IMR-90 (cell line): ENCODE measurements around the gene TOMM20. TPM values are rescaled to one million over a fixed set of nuclear protein-coding genes. Genes with fewer than 3 reads are reported as not detected.

ENCODE experiments used
- ATAC-seq: fragments of 200-7000 bp; cut with Tn5 transposase; 2 replicates; pipeline ENCODE4 v1.9.1; 2020; ENCODE audit warnings: low read depth, mild to moderate bottlenecking, moderate library complexity
- BruUV-seq: library from RNA; stranded (reverse); fragments of 400-500 nt; replicated peaks from 2 replicates; lab custom pipeline; 2021; lab: Mats Ljungman, UMichigan
- CTCF ChIA-PET: fragments of 300-600 bp; formaldehyde crosslinking; extraction: SDS; loops from one replicate; lab custom pipeline; 2021; ENCODE audit warnings: antibody characterized with exemption; lab: Yijun Ruan, JAX
- POLR2A ChIA-PET: fragments of 300-600 bp; sonication (Branson Sonifier 250); formaldehyde crosslinking; loops from one replicate; lab custom pipeline; 2022; ENCODE audit warnings: antibody characterized with exemption; ENCODE audit not compliant: unreplicated experiment; lab: Charles Lee
- DNase-seq: peaks from one replicate; pipeline ENCODE4 v3.0.0; 2013
- H2AFZ ChIP-seq: replicated peaks from 2 replicates; pipeline ENCODE3; 2013; ENCODE audit warnings: low read length, mild to moderate bottlenecking; ENCODE audit not compliant: poor library complexity
- H2AK5ac ChIP-seq: 2 replicates; pipeline ENCODE4 v1.6.1; 2013; ENCODE audit warnings: low read depth, low read length, inconsistent platforms
- H2AK9ac ChIP-seq: replicated peaks from 2 replicates; pipeline ENCODE3; 2013; ENCODE audit warnings: mild to moderate bottlenecking, low read depth, low read length, moderate library complexity; ENCODE audit not compliant: poor library complexity
- H2BK120ac ChIP-seq: 2 replicates; pipeline ENCODE4 v1.6.1; 2013; ENCODE audit warnings: low read depth, low read length, inconsistent platforms
- H2BK15ac ChIP-seq: 3 replicates; pipeline ENCODE4 v1.6.1; 2013; ENCODE audit warnings: low read depth, low read length, inconsistent platforms
- H2BK20ac ChIP-seq: 2 replicates; pipeline ENCODE4 v1.6.1; 2013; ENCODE audit warnings: low read depth, mild to moderate bottlenecking, inconsistent platforms, low read length, moderate library complexity
- H2BK5ac ChIP-seq: 2 replicates; pipeline ENCODE4 v1.6.1; 2013; ENCODE audit warnings: mild to moderate bottlenecking, low read depth, low read length, inconsistent platforms; ENCODE audit not compliant: poor library complexity, severe bottlenecking
- H3K14ac ChIP-seq: replicated peaks from 2 replicates; pipeline ENCODE4 v1.6.1; 2013; ENCODE audit warnings: low read depth, low read length, inconsistent platforms
- H3K18ac ChIP-seq: 2 replicates; pipeline ENCODE4 v1.6.1; 2013; ENCODE audit warnings: low read depth, low read length, control low read depth
- H3K23ac ChIP-seq: 2 replicates; pipeline ENCODE4 v1.6.1; 2013; ENCODE audit warnings: low read depth, low read length, inconsistent platforms
- H3K27ac ChIP-seq: 2 replicates; pipeline ENCODE4 v1.5.1; 2013; ENCODE audit warnings: mild to moderate bottlenecking, control low read depth, low read length; ENCODE audit not compliant: insufficient read depth
- H3K27me3 ChIP-seq: 2 replicates; pipeline ENCODE4 v1.6.1; 2013; ENCODE audit warnings: low read length; ENCODE audit not compliant: control insufficient read depth, insufficient read depth
- H3K36me3 ChIP-seq: 2 replicates; pipeline ENCODE4 v1.6.1; 2013; ENCODE audit warnings: low read length, mixed read lengths; ENCODE audit not compliant: control insufficient read depth, insufficient read depth
- H3K4ac ChIP-seq: 2 replicates; pipeline ENCODE4 v1.6.1; 2013; ENCODE audit warnings: low read depth, low read length, inconsistent platforms
- H3K4me1 ChIP-seq: 2 replicates; pipeline ENCODE4 v1.6.1; 2013; ENCODE audit warnings: low read length, mixed read lengths; ENCODE audit not compliant: control insufficient read depth, insufficient read depth
- H3K4me2 ChIP-seq: 2 replicates; pipeline ENCODE4 v1.6.1; 2013; ENCODE audit warnings: low read depth, mild to moderate bottlenecking, control low read depth, low read length, moderate library complexity
- H3K4me3 ChIP-seq: 2 replicates; pipeline ENCODE4 v1.5.1; 2013; ENCODE audit warnings: low read depth, mild to moderate bottlenecking, control low read depth, low read length, moderate library complexity; ENCODE audit not compliant: insufficient read depth
- H3K56ac ChIP-seq: 2 replicates; pipeline ENCODE4 v1.6.1; 2013; ENCODE audit warnings: low read length, inconsistent platforms; ENCODE audit not compliant: insufficient read depth; ENCODE audit errors: extremely low read depth
- H3K79me1 ChIP-seq, 2 experiments: 2 replicates each; pipeline ENCODE4 v1.6.1; 2013; ENCODE audit warnings: low read length in 2 of 2, inconsistent platforms in 1 of 2, low read depth in 1 of 2
- H3K9ac ChIP-seq: 2 replicates; pipeline ENCODE4 v1.6.1; 2013; ENCODE audit warnings: low read depth, low read length, control low read depth
- H3K9me1 ChIP-seq: 2 replicates; pipeline ENCODE4 v1.6.1; 2013; ENCODE audit warnings: low read length, inconsistent platforms; ENCODE audit not compliant: insufficient read depth
- H3K9me3 ChIP-seq: 2 replicates; pipeline ENCODE4 v1.6.1; 2013; ENCODE audit warnings: low read length; ENCODE audit not compliant: control insufficient read depth, insufficient read depth
- H4K20me1 ChIP-seq: 2 replicates; pipeline ENCODE4 v1.6.1; 2013; ENCODE audit warnings: low read length, inconsistent platforms; ENCODE audit not compliant: insufficient read depth
- H4K5ac ChIP-seq: 2 replicates; pipeline ENCODE4 v1.6.1; 2013; ENCODE audit warnings: mild to moderate bottlenecking, low read depth, low read length, control low read depth
- H4K8ac ChIP-seq, 2 experiments: 2 replicates each; pipeline ENCODE4 v1.6.1; 2013; ENCODE audit warnings: low read depth in 2 of 2, low read length in 2 of 2, control low read depth in 1 of 2, inconsistent platforms in 1 of 2
- H4K91ac ChIP-seq: 2 replicates; pipeline ENCODE4 v1.6.1; 2013; ENCODE audit warnings: low read depth, low read length, inconsistent platforms; ENCODE audit not compliant: insufficient read depth
- BHLHE40 ChIP-seq: fragments of 150-350 bp; IDR thresholded peaks from 2 replicates; pipeline ENCODE4 v1.6.1; 2016; ENCODE audit warnings: mild to moderate bottlenecking, low read depth, low read length
- CEBPB ChIP-seq: IDR thresholded peaks from 2 replicates; pipeline ENCODE4 v1.6.1; 2012; ENCODE audit warnings: low read depth, low read length, improper control_type of control experiment
- CHD1 ChIP-seq: IDR thresholded peaks from 2 replicates; pipeline ENCODE4 v1.6.1; 2012; ENCODE audit warnings: low read depth, low read length, improper control_type of control experiment
- FOS ChIP-seq: fragments of 150-350 bp; IDR thresholded peaks from 2 replicates; pipeline ENCODE4 v1.6.1; 2016; ENCODE audit warnings: low read depth, low read length
- MAFK ChIP-seq: IDR thresholded peaks from 2 replicates; pipeline ENCODE4 v1.6.1; 2012; ENCODE audit warnings: low read depth, low read length, improper control_type of control experiment
- MAZ ChIP-seq: IDR thresholded peaks from 2 replicates; pipeline ENCODE4 v1.6.1; 2012; ENCODE audit warnings: low read depth, mild to moderate bottlenecking, low read length, improper control_type of control experiment, moderate library complexity, borderline replicate concordance
- MXI1 ChIP-seq: IDR thresholded peaks from 2 replicates; pipeline ENCODE4 v1.6.1; 2012; ENCODE audit warnings: low read depth, mild to moderate bottlenecking, low read length, moderate library complexity, borderline replicate concordance
- NFE2L2 ChIP-seq: fragments of 150-350 bp; IDR thresholded peaks from 2 replicates; pipeline ENCODE4 v1.6.1; 2016; ENCODE audit warnings: low read depth, mild to moderate bottlenecking, low read length
- POLR2A ChIP-seq: IDR thresholded peaks from 2 replicates; pipeline ENCODE4 v1.6.1; 2012; ENCODE audit warnings: mild to moderate bottlenecking, low read depth, low read length
- RAD21 ChIP-seq: IDR thresholded peaks from 2 replicates; pipeline ENCODE4 v1.6.1; 2012; ENCODE audit warnings: low read length, improper control_type of control experiment
- RCOR1 ChIP-seq: IDR thresholded peaks from 2 replicates; pipeline ENCODE4 v1.6.1; 2012; ENCODE audit warnings: mild to moderate bottlenecking, low read length, improper control_type of control experiment; ENCODE audit not compliant: insufficient replicate concordance
- RFX5 ChIP-seq: IDR thresholded peaks from 2 replicates; pipeline ENCODE4 v1.8.0; 2012; ENCODE audit warnings: low read depth, mild to moderate bottlenecking, low read length, moderate library complexity
- WGBS, 2 experiments: methylation state at CpG; one replicate each; pipeline versions ENCODE4 v1.1.5 to v1.1.7; 2013; ENCODE audit warnings: missing lambda C conversion rate in 2 of 2; ENCODE audit not compliant: insufficient read length in 1 of 2; ENCODE audit errors: extremely low coverage in 2 of 2; 5-methylcytosine and 5-hydroxymethylcytosine counted together
- dilution Hi-C: fragments of 300-500 bp; cut with HindIII; formaldehyde crosslinking; loops from one replicate; pipeline ENCODE4 v1.14.3; 2018; ENCODE audit warnings: low sequenced_read_pairs; ENCODE audit not compliant: unreplicated experiment
- in situ Hi-C: fragments of 300-500 bp; cut with MboI; formaldehyde crosslinking; loops from 3 replicates; pipeline ENCODE4 v1.14.3; 2019; ENCODE audit warnings: low sequenced_read_pairs, inconsistent platforms, mixed read lengths
- intact Hi-C: fragments of 100-400 bp; cut with micrococcal nuclease; formaldehyde crosslinking; loops from 2 replicates; pipeline ENCODE4 v1.10.0; 2022
- polyA plus RNA-seq, 3 experiments: library from polyadenylated mRNA; depleted of rRNA; stranded (reverse); fragments of >200 nt; gene quantifications; 2 replicates each; pipeline ENCODE4 v1.2.3, GENCODE V29; 2012; ENCODE audit warnings: low replicate concordance in 1 of 3
- total RNA-seq: library from RNA; depleted of rRNA; stranded (reverse); fragments of >200 nt; gene quantifications from 2 replicates; pipeline ENCODE4 v1.2.3, GENCODE V29; 2012
- TF ChIP-seq, protein P1 (sequence below): conservative IDR thresholded peaks from 2 replicates; pipeline ENCODE4 v1.5.1; 2012; ENCODE audit warnings: mild to moderate bottlenecking, low read depth, low read length, improper control_type of control experiment
- TF ChIP-seq, protein P2 (sequence below): fragments of 150-350 bp; IDR thresholded peaks from 2 replicates; pipeline ENCODE4 v1.6.1; 2016; ENCODE audit warnings: low read depth, mild to moderate bottlenecking, low read length, moderate library complexity, borderline replicate concordance
- TF ChIP-seq, protein P3 (sequence below): fragments of 150-350 bp; IDR thresholded peaks from 2 replicates; pipeline ENCODE4 v1.6.1; 2017; ENCODE audit warnings: mild to moderate bottlenecking, antibody characterized with exemption, low read length, low read depth

Gene TOMM20
- total and polyA plus RNA-seq, 2 of the 4 experiments (the other 2 are of a cell fraction): 75.3 to 84.4 TPM

DNA sequence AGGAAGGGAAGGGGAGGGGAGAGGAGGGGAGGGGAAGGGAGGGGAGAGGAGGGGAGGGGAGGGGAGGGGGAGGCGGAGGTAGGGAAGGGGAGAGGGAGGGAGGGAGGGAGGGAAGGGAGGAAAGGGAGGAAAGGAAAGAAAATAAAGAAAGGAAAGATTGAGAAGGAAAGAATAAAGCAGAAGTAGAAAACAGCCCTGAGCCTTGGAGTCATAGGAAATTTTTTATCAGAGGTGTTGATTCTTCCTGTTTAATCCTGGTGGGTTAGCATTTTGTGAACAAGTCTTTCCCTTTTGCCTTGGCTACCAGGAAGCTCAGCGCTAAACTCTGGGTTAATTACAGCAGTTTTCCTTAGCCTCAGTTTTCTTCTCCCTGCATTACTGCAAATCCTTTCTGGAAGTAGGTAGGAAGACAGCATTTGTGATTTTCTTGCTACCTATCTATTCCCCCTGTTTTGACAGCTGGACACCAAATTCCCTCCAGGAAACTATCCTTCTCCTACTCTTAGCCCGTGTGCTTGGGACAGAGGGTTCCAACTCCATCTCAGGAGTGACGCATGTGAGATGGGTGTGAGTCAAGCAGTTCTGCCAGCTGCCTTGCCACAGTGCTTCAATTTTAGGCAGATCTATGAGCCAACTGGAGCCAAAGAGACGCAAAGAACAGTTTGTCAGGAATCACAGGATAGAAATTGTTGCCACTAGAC lies 26.9 kb downstream of the TOMM20 start:
- no peak overlapping the region for H3K27ac ChIP-seq
- no peak overlapping the region for H4K8ac ChIP-seq
- intact Hi-C loops (no loop called here), dilution Hi-C loops (no loop called here), in situ Hi-C loops (loop anchor here (10.0 to 25.0 kb wide), 2 partner anchors 313 to 964 kb away; no protein-coding TSS in a partner anchor)
- no peak overlapping the region for H4K5ac ChIP-seq
- H3K4ac ChIP-seq: no peak overlapping the region
- DNase-seq: no peak
- no peaks in the 10 kb centered on the region for H4K20me1 ChIP-seq
- H4K91ac ChIP-seq: no peak overlapping the region
- no peak overlapping the region for H2BK15ac ChIP-seq
- H2BK120ac ChIP-seq: no peak overlapping the region
- peaks cover 4% of the 10 kb centered on the region for H3K4me1 ChIP-seq
- H3K14ac ChIP-seq: no peak overlapping the region
- no peak overlapping the region for H2BK5ac ChIP-seq
- 70% methylated on average over 2 of the region's 5 CpGs; no CpG with 5 or more reads in 1 of the 2 experiments for WGBS, 2 experiments
- H3K27me3 ChIP-seq: no peaks in the 10 kb centered on the region
- no peak overlapping the region for H2AK5ac ChIP-seq
- H3K9me1 ChIP-seq: peaks cover 3% of the 10 kb centered on the region
- no peak overlapping the region for H2BK20ac ChIP-seq
- H3K23ac ChIP-seq: no peak overlapping the region
- no peak overlapping the region for H3K4me2 ChIP-seq
- no peak overlapping the region for H3K9ac ChIP-seq
- H2AK9ac ChIP-seq: no peak overlapping the region
- POLR2A ChIA-PET: no interaction called here
- no peak overlapping the region for H3K18ac ChIP-seq
- no TSS peak for BruUV-seq
- no peak overlapping the region for H2AFZ ChIP-seq
- no peaks in the 10 kb centered on the region for H3K36me3 ChIP-seq
- CTCF ChIA-PET: interaction anchor here (0.6 kb wide), 1 partner anchor 95 kb away, joined by 3 read pairs; no protein-coding TSS in a partner anchor
- no peak overlapping the region for H3K4me3 ChIP-seq
- H3K9me3 ChIP-seq: no peaks in the 10 kb centered on the region
- H3K56ac ChIP-seq: no peak overlapping the region
- ATAC-seq: no peak
- H3K79me1 ChIP-seq: peaks cover 0 to 12% of the 10 kb centered on the region in 2 experiments; a peak in 1 of 4 replicates
- TF ChIP-seq POLR2A (no peak), NFE2L2 (no peak), CHD1 (no peak), MXI1 (no peak), RAD21 (no peak), MAFK (no peak), RFX5 (no peak), MAZ (no peak), CEBPB (no peak), BHLHE40 (no peak), FOS (no peak), RCOR1 (no peak)
- TF ChIP-seq, protein P1, sequence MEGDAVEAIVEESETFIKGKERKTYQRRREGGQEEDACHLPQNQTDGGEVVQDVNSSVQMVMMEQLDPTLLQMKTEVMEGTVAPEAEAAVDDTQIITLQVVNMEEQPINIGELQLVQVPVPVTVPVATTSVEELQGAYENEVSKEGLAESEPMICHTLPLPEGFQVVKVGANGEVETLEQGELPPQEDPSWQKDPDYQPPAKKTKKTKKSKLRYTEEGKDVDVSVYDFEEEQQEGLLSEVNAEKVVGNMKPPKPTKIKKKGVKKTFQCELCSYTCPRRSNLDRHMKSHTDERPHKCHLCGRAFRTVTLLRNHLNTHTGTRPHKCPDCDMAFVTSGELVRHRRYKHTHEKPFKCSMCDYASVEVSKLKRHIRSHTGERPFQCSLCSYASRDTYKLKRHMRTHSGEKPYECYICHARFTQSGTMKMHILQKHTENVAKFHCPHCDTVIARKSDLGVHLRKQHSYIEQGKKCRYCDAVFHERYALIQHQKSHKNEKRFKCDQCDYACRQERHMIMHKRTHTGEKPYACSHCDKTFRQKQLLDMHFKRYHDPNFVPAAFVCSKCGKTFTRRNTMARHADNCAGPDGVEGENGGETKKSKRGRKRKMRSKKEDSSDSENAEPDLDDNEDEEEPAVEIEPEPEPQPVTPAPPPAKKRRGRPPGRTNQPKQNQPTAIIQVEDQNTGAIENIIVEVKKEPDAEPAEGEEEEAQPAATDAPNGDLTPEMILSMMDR: no peak
- TF ChIP-seq, protein P2, sequence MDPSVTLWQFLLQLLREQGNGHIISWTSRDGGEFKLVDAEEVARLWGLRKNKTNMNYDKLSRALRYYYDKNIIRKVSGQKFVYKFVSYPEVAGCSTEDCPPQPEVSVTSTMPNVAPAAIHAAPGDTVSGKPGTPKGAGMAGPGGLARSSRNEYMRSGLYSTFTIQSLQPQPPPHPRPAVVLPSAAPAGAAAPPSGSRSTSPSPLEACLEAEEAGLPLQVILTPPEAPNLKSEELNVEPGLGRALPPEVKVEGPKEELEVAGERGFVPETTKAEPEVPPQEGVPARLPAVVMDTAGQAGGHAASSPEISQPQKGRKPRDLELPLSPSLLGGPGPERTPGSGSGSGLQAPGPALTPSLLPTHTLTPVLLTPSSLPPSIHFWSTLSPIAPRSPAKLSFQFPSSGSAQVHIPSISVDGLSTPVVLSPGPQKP: no peak
- TF ChIP-seq, protein P3, sequence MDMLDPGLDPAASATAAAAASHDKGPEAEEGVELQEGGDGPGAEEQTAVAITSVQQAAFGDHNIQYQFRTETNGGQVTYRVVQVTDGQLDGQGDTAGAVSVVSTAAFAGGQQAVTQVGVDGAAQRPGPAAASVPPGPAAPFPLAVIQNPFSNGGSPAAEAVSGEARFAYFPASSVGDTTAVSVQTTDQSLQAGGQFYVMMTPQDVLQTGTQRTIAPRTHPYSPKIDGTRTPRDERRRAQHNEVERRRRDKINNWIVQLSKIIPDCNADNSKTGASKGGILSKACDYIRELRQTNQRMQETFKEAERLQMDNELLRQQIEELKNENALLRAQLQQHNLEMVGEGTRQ: no peak
